Posterior vena cava (tissue), 2 donors: Measurements from ENCODE around the gene COQ3. TPM values are rescaled to one million over a fixed set of nuclear protein-coding genes. Genes with fewer than 3 reads are reported as not detected.

Experiments used
- DNase-seq: peaks from one replicate; pipeline ENCODE4 v3.0.0-alpha.2; 2020; ENCODE audit warnings: low spot score
- intact Hi-C, 2 donors: fragments of 100-400 bp; cut with DNase I; formaldehyde crosslinking; loops; one replicate each; pipeline versions ENCODE4 v1.14.1 to v1.14.2; 2022 to 2023
- long read RNA-seq, 2 donors: library from polyadenylated mRNA; unstranded; transcript quantifications; one replicate each; pipeline ENCODE4 v2.0.0, GENCODE V29; 2020 to 2021
- total RNA-seq, 2 donors: library from RNA; stranded (reverse); fragmentation: NEBNext Ultra II Directional; extraction: Animal tissue kit (Norgen Biotek cat#: 25700); gene quantifications; one replicate each; pipeline ENCODE4 v1.2.1, GENCODE V29; 2021
- donor health status: DM: yes; HTN: yes; CAD: no.
- donor health status: DM: yes; HTN: yes; CAD: no.

Gene COQ3
- total RNA-seq, result 1 to 10 TPM; 5.5 to 7.2 TPM
- long read RNA-seq, donor 1, transcript COQ3-201 (7 exons, 1,335 nt), result major isoform, 5 of 7 reads
- long read RNA-seq, donor 1, partial matches to known transcripts, result 0 of 7 reads
- long read RNA-seq, donor 1, other reads (novel, unspliced or antisense), result 2 of 7 reads
- long read RNA-seq, donor 2, transcript COQ3-201 (7 exons, 1,335 nt), result major isoform, 25 of 27 reads
- long read RNA-seq, donor 2, partial matches to known transcripts, result 0 of 27 reads
- long read RNA-seq, donor 2, other reads (novel, unspliced or antisense), result 2 of 27 reads

GRCh38 chr6:99393698-99394531 is at the start of gene COQ3:
TSS of gene COQ3 (minus strand) at chr6:99394195. CDS start at chr6:99394179, 16 bp downstream.
- intact Hi-C loops, result no loop called here
- DNase-seq, result peak; percentile 89

GRCh38 chr6:99434702-99435530 is 40.9 kb upstream of the COQ3 start:
- intact Hi-C loops, result no loop called here
- no peak for DNase-seq

DNA sequence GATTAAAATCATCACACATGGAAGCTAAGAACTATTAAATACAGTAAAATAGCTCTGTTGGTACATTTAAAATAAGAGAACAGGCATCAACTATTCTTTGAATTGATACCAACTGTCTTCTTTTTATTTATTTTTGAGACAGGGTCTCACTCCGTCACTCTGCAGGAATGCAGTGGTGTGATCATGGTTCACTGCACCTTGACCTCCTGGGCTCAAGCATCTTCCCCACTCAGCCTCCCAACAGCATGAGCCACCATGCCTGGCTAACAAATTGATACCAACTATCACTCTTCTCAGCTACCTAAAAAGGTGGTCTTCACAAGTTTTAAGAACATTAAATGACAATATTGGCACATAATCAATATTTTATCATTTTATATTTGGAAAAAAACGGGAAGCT is 38.9 kb upstream of the COQ3 start:
- DNase-seq, result no peak
- intact Hi-C loops, result no loop called here

- no peak for DNase-seq
- intact Hi-C loops, result no loop called here
Observed at GRCh38 chr6:99431901-99432300, 37.9 kb upstream of the COQ3 start.

- no peak for DNase-seq
- intact Hi-C loops, result no loop called here
Observed at GRCh38 chr6:99427988-99428387, 34.0 kb upstream of the COQ3 start.

GRCh38 chr6:99426451-99426757 is 32.4 kb upstream of the COQ3 start:
- DNase-seq, result no peak
- intact Hi-C loops, result no loop called here

DNA sequence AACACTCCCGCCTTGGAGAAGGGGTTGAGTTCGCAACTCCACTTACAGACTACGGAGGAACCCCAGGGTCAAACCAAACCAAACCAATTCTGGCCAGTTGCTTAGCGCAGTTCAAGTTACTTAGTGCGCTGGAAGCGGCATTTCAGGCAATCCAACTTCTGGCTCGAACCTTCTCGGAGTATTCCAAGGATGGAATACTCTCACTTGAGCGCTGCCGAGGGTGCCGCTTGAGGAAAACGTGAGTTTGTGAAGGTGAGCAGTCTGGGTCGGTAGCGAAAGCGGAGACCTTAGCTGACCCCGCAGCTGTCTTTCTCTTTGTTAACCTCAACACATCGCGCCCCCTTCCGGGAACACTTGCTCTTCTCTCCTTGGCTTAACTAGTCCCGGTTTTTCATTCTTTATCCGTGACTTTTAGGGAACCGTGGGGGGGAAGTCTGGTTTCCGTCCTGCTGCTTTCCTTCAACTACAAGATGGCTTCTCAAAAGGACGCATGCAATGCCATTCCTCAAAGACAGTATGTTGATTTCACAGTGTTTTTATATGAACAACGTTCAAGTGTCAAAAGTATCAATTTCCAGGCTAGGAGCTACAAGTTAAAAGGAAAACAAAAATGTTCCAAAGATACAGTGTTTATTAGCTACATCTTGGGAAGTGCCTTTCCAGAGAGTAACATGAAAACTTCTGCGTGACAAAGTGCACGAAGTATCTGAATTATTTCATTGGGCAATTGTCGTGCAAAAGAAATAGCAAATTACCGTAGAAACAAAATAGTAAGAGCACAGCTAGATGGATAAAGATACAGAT is 31.9 kb upstream of the COQ3 start:
- peak; percentile 95 for DNase-seq
- intact Hi-C loops, result no loop called here

GRCh38 chr6:99424761-99425646 is 31.0 kb upstream of the COQ3 start, which contains the start of gene PNISR:
TSS of gene PNISR (minus strand) at chr6:99425308. CDS start at chr6:99414659, 10,649 bp downstream.
- intact Hi-C loops, result no loop called here
- DNase-seq, result peak; percentile 95

DNA sequence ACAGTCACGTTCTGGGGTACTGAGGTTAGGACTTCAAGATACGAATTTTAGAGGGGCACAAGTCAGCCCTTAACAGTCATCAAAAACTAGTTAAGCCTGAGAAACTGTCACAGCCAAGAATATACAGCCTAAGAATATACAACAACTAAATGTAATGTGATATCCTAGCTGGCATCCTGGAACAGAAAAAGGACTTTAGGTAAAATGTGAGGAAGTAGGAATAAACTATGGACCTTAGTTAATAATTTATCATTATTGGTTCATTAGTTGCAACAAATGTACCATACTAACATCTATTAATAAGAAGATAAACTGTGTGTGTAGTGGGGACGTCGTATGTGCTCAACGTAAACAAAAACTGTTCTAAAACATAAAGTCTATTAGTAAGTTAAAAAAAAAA is 30.0 kb upstream of the COQ3 start:
- DNase-seq, result no peak
- intact Hi-C loops, result no loop called here

DNA sequence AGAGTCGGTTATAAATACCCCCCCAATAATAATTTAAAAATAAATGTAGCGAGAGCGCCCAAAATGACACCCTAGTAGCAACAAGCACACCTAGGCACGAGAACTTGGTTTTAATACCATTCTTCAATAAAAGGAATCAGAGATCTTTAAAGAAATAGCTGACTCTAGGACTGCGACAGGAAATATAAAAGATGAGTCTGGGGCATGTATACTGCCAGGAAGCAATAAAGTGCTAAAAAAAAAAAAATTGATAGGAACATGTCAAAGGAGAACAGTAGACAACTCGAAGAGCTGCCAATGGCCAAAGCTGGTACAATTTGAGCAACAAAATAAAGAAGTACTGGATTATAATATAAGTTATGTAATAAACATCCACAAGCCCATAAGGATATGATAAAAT is 28.9 kb upstream of the COQ3 start:
- intact Hi-C loops, result no loop called here
- DNase-seq, result no peak

DNA sequence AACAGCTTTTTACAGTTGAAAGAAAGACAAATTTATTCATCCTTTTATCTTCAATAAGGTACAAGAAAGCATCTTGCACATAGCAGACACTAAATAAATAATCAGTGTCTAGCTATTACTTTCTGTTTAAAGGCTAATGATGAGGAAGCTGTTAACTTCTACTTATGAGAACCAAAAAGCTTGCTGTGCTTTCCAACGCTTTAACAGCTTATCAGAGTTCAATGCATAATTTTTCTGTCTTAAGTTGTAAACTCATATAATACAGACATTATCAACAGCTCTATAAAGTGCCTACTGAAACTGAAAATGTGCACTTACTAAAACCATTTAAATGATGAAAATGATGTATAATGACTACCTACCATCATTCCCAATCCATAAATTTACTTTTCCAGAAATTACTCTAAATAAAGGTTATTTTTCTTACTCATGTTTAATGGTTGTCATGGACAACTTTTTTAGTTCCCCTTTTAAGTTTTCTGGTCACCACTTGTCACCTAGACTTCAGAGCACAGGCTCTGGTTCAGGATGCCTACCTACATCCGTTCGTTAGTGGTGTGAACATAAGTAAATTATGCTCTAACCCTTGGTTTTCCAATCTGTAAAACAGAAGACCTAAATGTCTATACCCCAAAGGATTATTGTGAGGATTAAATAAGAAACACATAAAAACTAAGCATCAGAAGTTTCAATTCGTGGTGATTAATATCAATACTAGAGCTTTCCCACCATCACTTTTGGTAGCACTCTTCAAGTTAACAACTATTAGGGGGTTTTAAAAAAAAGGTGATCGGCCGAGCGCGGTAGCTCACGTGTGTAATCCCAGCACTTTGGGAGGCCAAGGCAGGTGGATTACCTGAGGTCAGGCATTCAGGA is 23.1 kb upstream of the COQ3 start:
- no peak for DNase-seq
- intact Hi-C loops, result no loop called here

GRCh38 chr6:99416226-99416625 is 22.2 kb upstream of the COQ3 start:
- no peak for DNase-seq
- intact Hi-C loops, result no loop called here

GRCh38 chr6:99415446-99415845 is 21.5 kb upstream of the COQ3 start:
- intact Hi-C loops, result no loop called here
- DNase-seq, result no peak

DNA sequence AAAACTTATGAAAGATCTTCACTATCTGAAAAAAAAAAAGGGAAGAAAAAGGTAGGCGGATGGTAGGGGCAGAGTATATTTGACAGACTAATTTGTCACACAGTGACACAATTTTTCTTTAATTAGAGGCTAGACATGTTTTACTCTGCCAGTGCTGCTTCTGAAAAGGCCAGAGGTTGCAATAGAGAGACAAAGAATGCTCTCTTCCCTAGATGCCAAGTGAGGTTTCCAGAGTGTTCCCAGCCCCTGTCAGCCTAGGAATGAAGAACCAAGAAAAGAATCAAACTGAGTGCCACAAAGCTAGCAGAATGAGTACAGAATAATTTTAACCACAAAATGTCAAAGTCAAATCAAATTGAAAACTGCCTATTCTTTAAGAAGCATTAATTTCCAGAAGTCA is 18.1 kb upstream of the COQ3 start:
- no peak for DNase-seq
- intact Hi-C loops, result no loop called here

- intact Hi-C loops, result no loop called here
- DNase-seq, result no peak
Observed at GRCh38 chr6:99409672-99410071, 15.7 kb upstream of the COQ3 start.

GRCh38 chr6:99407076-99407475 is 13.1 kb upstream of the COQ3 start:
- intact Hi-C loops, result no loop called here
- no peak for DNase-seq

GRCh38 chr6:99402448-99402847 is 8.5 kb upstream of the COQ3 start:
- intact Hi-C loops, result no loop called here
- DNase-seq, result no peak
